ENCODE results near the gene FBXO38.

FBXO38 gene

GRCh38 chr5:148477429-148477828 lies 93.7 kb downstream of the FBXO38 start:
- no peak for DNase-seq (ENCODE audit: low read depth in 2 of 2)

- DNase-seq (ENCODE audit: low read depth in 2 of 2): no peak
These were observed 98.4 kb downstream of the FBXO38 start for GRCh38 chr5:148482196-148482595.

- peak; percentile 49 to 51 for DNase-seq (ENCODE audit: low read depth in 2 of 2)
These were observed 99.1 kb downstream of the FBXO38 start for GRCh38 chr5:148482697-148483462.

- DNase-seq (ENCODE audit: low read depth in 2 of 2): no peak
These were observed 100.0 kb downstream of the FBXO38 start for GRCh38 chr5:148483750-148484149.

GRCh38 chr5:148484651-148485050 lies 100.9 kb downstream of the FBXO38 start:
- DNase-seq (ENCODE audit: low read depth in 2 of 2): no peak

GRCh38 chr5:148486456-148486855 lies 102.7 kb downstream of the FBXO38 start:
- DNase-seq (ENCODE audit: low read depth in 2 of 2): no peak

GRCh38 chr5:148488757-148489156 lies 105.0 kb downstream of the FBXO38 start:
- no peak for DNase-seq (ENCODE audit: low read depth in 2 of 2)

GRCh38 chr5:148491015-148491792 lies 107.4 kb downstream of the FBXO38 start:
- DNase-seq (ENCODE audit: low read depth in 2 of 2): no peak

GRCh38 chr5:148491793-148492184 lies 108.0 kb downstream of the FBXO38 start:
- DNase-seq (ENCODE audit: low read depth in 2 of 2): no peak

- no peak for DNase-seq (ENCODE audit: low read depth in 2 of 2)
These were observed 108.6 kb downstream of the FBXO38 start for GRCh38 chr5:148492351-148492750.
